ENCODE data around the gene SLC30A7. TPM values are rescaled to one million over a fixed set of nuclear protein-coding genes. Genes with fewer than 3 reads are reported as not detected.
"Not testable (repeated sequence)": the region's sequence is repeated elsewhere in the genome, so short reads cannot be mapped to it uniquely, and the experiment has no call there.

SLC30A7 gene, protein sequence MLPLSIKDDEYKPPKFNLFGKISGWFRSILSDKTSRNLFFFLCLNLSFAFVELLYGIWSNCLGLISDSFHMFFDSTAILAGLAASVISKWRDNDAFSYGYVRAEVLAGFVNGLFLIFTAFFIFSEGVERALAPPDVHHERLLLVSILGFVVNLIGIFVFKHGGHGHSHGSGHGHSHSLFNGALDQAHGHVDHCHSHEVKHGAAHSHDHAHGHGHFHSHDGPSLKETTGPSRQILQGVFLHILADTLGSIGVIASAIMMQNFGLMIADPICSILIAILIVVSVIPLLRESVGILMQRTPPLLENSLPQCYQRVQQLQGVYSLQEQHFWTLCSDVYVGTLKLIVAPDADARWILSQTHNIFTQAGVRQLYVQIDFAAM
- total RNA-seq, result 25.9 TPM

GRCh38 chr1:100895540-100896480, at the start of gene SLC30A7:
Gene SLC30A7 (plus strand): TSS chr1:100896090. CDS start chr1:100896263, 173 bp downstream.
- intact Hi-C loops (cut with DNase I), result no loop called here
- ATAC-seq (peak; percentile 97), DNase-seq (ENCODE audit: low spot score) (peak; percentile 98)

- no peak for DNase-seq (ENCODE audit: low spot score)
- ATAC-seq, result no peak
- intact Hi-C loops (cut with DNase I), result no loop called here
Measured at GRCh38 chr1:100847361-100848082, 48.4 kb upstream of the SLC30A7 start.

- no peak for DNase-seq (ENCODE audit: low spot score)
- ATAC-seq, result no peak
- intact Hi-C loops (cut with DNase I), result no loop called here
Measured at GRCh38 chr1:100851726-100852125, 44.2 kb upstream of the SLC30A7 start.

DNA sequence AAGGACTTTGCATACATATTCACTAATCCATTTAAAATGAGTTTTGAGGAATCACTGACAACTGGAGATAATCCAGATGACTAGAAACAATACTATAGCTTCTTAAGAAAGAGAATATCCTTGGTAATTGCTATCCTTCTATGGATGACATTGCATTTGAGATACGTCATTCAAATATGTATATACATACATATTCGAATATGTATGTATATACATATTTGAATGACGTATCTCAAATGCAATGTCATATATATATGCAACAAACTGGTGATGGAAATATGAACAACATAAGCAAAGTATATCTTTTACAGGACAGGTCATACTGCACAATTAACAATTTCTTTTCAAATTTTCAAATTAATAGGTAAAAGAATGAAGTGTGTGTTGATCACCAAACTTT, 42.9 kb upstream of the SLC30A7 start:
- no peak for ATAC-seq
- intact Hi-C loops (cut with DNase I), result no loop called here
- DNase-seq (ENCODE audit: low spot score), result no peak

- intact Hi-C loops (cut with DNase I); ATAC-seq: not testable (repeated sequence)
Measured at GRCh38 chr1:100855116-100855515, 40.8 kb upstream of the SLC30A7 start.

GRCh38 chr1:100860397-100860991, 35.4 kb upstream of the SLC30A7 start:
- DNase-seq (ENCODE audit: low spot score) (no peak), ATAC-seq (peak; percentile 85)
- intact Hi-C loops (cut with DNase I), result loop anchor here (10.0 kb wide), 1 partner anchor 256 kb away; no protein-coding TSS in a partner anchor

More at GRCh38 chr1:100855116-100855515, 40.8 kb upstream of the SLC30A7 start:
- not testable (repeated sequence) for DNase-seq (ENCODE audit: low spot score)

DNA sequence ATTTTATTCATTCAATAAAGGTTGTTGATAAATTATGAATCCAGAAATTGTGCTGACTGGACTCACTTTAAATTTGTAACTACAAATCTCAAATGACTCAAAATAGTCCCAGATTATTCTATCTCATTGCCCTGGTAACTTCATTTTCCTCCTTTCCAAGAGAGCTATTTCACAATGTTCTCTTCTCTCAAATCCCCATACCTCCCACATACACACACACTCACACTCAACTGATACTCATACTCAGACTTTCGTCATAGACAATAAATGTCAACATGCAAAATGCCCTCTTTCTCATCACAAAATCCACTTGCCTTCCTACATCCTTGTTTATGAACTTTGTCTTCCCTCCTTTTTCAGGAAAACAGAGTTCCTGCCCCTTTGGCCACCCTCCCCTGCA, 34.5 kb upstream of the SLC30A7 start:
- intact Hi-C loops (cut with DNase I), result loop anchor here (10.0 kb wide), 1 partner anchor 257 kb away; no protein-coding TSS in a partner anchor
- DNase-seq (ENCODE audit: low spot score) (no peak), ATAC-seq (peak; percentile 88)

DNA sequence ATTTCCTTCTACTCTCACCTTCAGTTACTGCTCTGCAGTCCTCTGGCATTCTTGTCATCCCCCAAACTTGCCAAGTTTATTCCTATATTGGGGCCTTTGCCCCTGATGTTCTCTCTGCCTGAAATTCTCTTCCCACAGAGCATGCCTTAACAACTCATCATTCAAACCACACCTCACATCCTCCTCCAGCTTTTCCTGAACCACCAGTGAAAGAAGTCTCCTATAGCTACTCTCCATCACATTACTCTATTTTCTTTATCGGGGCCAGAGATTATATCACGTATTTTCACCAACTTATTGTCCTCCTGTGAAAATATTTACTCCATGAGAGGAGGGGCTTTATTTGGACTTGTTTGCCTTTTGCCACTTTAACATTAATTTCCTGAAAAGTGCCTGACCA, 33.3 kb upstream of the SLC30A7 start:
- ATAC-seq (no peak), DNase-seq (ENCODE audit: low spot score) (no peak)
- intact Hi-C loops (cut with DNase I), result loop anchor here (10.0 kb wide), 1 partner anchor 258 kb away; no protein-coding TSS in a partner anchor

DNA sequence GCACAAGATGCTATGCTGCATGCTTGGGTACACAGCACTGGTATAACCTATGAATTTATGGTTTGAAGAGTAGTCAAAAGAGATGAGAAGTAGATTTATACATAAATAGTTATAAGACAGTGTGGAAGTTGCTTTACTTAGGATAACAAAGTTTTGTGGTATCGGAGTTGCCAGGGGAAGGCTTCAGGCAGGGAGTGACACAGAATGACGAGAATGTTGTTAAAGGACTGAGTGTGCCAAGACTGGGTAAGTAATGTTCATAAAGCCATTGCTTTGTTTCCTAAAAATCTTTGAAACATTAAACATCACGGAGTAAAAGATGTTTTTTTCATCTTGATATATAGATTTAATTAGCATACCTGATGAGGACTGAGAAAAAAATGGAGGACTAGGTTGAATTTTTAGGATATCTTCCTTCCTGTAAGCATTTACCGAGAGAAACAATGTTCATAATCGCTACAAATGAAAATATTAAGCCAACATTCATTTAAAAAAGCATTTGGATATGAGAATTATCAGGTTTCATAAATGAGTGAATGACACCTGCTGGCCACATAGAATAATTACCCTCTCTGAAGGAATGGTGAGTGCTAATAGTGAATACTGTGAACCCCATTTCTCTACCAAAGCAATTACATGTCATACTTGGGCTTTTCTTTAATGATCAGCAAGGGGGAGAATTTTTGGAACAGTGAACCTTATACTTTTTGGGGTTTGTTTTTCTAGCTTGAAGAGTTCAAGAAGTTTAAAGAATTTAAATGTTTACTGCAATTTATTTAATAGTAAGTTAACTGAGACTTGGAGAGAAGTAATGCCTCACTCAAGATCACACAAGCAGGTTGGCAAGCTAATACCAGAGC, 29.6 kb upstream of the SLC30A7 start:
- intact Hi-C loops (cut with DNase I), result loop anchor here (10.0 kb wide), 1 partner anchor 261 kb away; no protein-coding TSS in a partner anchor
- DNase-seq (ENCODE audit: low spot score) (no peak), ATAC-seq (peak; percentile 75)

DNA sequence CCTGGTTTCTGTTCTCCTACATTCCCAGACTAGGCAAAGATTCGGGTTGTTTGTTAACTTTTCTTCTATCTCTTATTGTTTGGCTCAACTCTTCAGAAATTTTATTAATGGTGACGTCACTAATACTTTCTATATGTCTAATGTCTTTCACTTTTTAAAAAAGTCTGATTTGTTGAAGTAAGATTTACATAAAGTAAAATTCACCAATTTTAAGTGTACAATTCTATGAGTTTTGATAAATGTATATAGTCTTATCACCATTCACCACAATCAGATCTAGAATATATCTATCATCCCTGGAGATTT, 29.0 kb upstream of the SLC30A7 start:
- DNase-seq (ENCODE audit: low spot score) (no peak), ATAC-seq (no peak)
- intact Hi-C loops (cut with DNase I), result loop anchor here (10.0 kb wide), 1 partner anchor 262 kb away; no protein-coding TSS in a partner anchor

DNA sequence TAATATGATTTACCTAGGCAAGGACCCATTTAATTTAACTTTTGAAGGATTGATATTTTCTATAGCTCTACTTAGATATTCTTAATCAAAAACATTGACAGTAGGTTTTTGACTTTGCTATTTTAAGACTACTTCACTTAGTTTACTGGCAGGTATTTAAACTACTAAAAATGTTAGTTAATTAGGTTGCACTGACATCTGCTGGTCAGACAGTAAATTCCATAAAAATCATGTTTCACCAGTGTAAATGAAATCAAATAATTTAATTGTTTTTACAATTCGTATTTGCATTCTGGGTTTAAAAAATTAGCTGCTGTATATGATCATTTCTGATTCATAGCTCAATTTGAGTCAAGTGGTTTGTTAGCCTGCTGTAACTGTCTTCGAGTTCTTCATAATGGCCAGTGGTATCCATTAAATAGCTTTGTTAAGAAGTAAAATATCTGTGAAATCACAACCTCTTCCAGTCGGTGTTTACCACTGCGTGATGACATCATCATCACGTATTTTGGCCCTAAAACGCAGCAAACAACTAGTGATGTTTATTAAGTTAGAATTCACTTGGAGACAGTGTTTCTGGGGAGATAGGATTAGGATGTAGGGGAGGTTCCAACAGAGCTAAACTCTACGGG, 27.4 kb upstream of the SLC30A7 start:
- DNase-seq (ENCODE audit: low spot score), result no peak
- ATAC-seq, result peak; percentile 68
- intact Hi-C loops (cut with DNase I), result loop anchor here (10.0 kb wide), 1 partner anchor 264 kb away; no protein-coding TSS in a partner anchor

DNA sequence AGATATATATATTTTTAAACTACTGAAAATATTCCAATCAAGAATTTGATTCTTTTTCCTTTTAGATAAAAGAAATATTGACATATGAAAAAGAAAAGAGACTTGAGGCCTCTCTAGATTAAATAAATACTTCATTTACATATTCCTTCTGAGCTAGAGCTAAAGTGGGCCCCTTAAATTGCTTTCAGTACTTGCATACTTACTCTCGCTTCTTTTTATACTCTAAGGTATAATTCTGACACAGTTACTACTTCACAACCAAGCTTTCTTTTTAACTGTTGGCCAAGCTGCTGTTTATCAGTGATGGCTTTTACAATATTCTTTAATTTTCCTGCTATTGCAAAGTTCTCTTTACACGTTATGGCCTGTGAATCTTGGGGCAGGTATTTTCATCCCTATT, 25.9 kb upstream of the SLC30A7 start:
- DNase-seq (ENCODE audit: low spot score) (no peak), ATAC-seq (no peak)
- intact Hi-C loops (cut with DNase I), result loop anchor here (10.0 kb wide), 1 partner anchor 265 kb away; no protein-coding TSS in a partner anchor

DNA sequence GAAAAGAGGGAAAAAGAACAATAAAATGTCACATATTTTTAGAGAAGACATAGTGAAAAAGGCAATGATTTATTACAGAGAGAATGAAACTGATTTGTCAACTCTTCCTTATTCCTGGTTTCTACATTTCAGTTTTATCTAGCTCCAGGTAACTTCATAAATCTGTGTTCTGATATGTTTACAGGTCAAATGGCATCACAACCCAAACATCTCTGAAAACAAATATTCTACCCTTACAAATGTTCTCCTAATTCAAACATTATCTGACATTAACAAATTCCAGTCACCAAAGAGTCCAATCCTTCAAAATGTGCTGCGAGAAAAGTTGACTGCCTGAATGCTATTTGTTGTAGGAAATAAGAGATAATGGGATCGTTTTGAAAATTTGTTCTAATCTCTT, 21.5 kb upstream of the SLC30A7 start:
- DNase-seq (ENCODE audit: low spot score) (no peak), ATAC-seq (no peak)
- intact Hi-C loops (cut with DNase I), result no loop called here

DNA sequence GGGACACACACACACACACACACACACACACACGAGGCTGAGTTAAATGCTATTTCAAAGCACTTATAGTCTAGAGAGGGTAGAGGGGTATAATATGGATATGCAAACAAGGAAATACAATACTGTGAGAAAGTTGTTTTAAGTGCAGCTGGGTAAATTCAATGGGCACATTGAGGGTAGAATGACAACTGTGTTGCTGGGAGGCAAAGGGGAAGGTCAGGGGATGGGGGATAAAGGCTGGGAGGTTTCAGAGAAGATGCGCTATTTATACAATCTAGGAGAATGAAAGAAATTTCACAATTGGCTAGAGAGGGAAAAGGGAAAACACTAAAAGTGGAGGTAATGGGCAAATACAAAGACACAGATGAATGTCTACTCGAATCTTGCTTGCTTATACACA, 20.7 kb upstream of the SLC30A7 start:
- ATAC-seq, result no peak
- DNase-seq (ENCODE audit: low spot score), result no peak
- intact Hi-C loops (cut with DNase I), result no loop called here

DNA sequence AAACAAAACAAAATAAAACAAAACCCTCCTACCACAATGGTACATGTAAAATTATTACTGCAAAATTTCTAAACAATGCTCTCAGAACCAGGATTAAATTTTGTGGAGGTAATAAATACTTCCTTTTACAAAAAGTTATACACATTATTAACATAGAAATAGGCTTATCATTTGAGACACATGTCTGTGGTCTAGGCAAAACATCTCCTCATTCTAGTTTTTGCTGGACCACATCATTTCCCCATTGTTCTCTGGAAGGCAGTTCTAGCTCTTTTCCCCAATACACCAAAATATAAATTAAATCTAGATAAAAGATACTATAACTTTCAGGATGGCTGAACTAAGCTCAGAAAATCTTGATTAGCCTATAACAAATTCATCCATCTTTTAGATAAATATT, 19.6 kb upstream of the SLC30A7 start:
- intact Hi-C loops (cut with DNase I), result no loop called here
- ATAC-seq (no peak), DNase-seq (ENCODE audit: low spot score) (no peak)

GRCh38 chr1:100879422-100879821, 16.5 kb upstream of the SLC30A7 start:
- intact Hi-C loops (cut with DNase I), result no loop called here
- ATAC-seq, result no peak
- DNase-seq (ENCODE audit: low spot score), result no peak

GRCh38 chr1:100881687-100882086, 14.2 kb upstream of the SLC30A7 start:
- DNase-seq (ENCODE audit: low spot score) (no peak), ATAC-seq (no peak)
- intact Hi-C loops (cut with DNase I), result no loop called here

Data from sciatic nerve (tissue), 2 donors.